Fibroblast of skin of abdomen (primary cell): ENCODE results near the gene SPATA31D4. TPM values are rescaled to one million over a fixed set of nuclear protein-coding genes. Genes with fewer than 3 reads are reported as not detected.
"Not testable (repeated sequence)": the region's sequence is repeated elsewhere in the genome, so short reads cannot be mapped to it uniquely, and the experiment has no call there.

Source experiments
- DNase-seq: peaks from one replicate; pipeline ENCODE4 v3.0.0-alpha.2; 2013
- polyA plus RNA-seq, 2 experiments: library from polyadenylated mRNA; unstranded; fragments of 120-200 nt; gene quantifications; one replicate each; pipeline ENCODE4 v1.2.1, GENCODE V29; 2013; ENCODE audit not compliant: insufficient read length in 2 of 2

The SPATA31D4 gene
- polyA plus RNA-seq (2013, experiment 1 of 2; ENCODE audit: insufficient read length) = not detected
- polyA plus RNA-seq (2013, experiment 2 of 2; ENCODE audit: insufficient read length) = not detected

GRCh38 chr9:81928305-81928704 lies at the start of gene SPATA31D4:
Gene SPATA31D4 (plus strand): TSS chr9:81928428. CDS start chr9:81928514, 86 bp downstream.
- not testable (repeated sequence) for DNase-seq

- no peak for DNase-seq
Observed at GRCh38 chr9:81878530-81878929, 49.7 kb upstream of the SPATA31D4 start.

GRCh38 chr9:81879501-81879916 lies 48.7 kb upstream of the SPATA31D4 start:
- no peak for DNase-seq

GRCh38 chr9:81885602-81886001 lies 42.6 kb upstream of the SPATA31D4 start:
- DNase-seq = no peak

GRCh38 chr9:81886665-81887064 lies 41.6 kb upstream of the SPATA31D4 start:
- DNase-seq = no peak

- DNase-seq = no peak
Observed at GRCh38 chr9:81890104-81890503, 38.1 kb upstream of the SPATA31D4 start.

GRCh38 chr9:81892440-81892839 lies 35.8 kb upstream of the SPATA31D4 start:
- DNase-seq = no peak

- no peak for DNase-seq
Observed at GRCh38 chr9:81893929-81894328, 34.3 kb upstream of the SPATA31D4 start.

GRCh38 chr9:81894891-81895290 lies 33.3 kb upstream of the SPATA31D4 start:
- no peak for DNase-seq

- DNase-seq = peak; percentile 52
Observed at GRCh38 chr9:81896070-81896469, 32.2 kb upstream of the SPATA31D4 start.

- no peak for DNase-seq
Observed at GRCh38 chr9:81898851-81899250, 29.4 kb upstream of the SPATA31D4 start.

- DNase-seq = peak; percentile 29
Observed at GRCh38 chr9:81902196-81902595, 26.0 kb upstream of the SPATA31D4 start.

- peak; percentile 55 for DNase-seq
Observed at GRCh38 chr9:81902626-81903025, 25.6 kb upstream of the SPATA31D4 start.

- DNase-seq = peak; percentile 81
Observed at GRCh38 chr9:81906671-81907070, 21.6 kb upstream of the SPATA31D4 start.

GRCh38 chr9:81912135-81912534 lies 16.1 kb upstream of the SPATA31D4 start:
- no peak for DNase-seq

- no peak for DNase-seq
Observed at GRCh38 chr9:81915801-81916505, 12.3 kb upstream of the SPATA31D4 start.

- DNase-seq = not testable (repeated sequence)
Observed at GRCh38 chr9:81918507-81918906, 9.7 kb upstream of the SPATA31D4 start.

GRCh38 chr9:81930147-81930546 lies 1.9 kb downstream of the SPATA31D4 start:
- not testable (repeated sequence) for DNase-seq

GRCh38 chr9:81933547-81933946 lies 5.3 kb downstream of the SPATA31D4 start:
- not testable (repeated sequence) for DNase-seq

GRCh38 chr9:81943393-81943792 lies 15.2 kb downstream of the SPATA31D4 start, which contains the start of gene SPATA31D3:
Gene SPATA31D3 (plus strand): TSS chr9:81943500. CDS start chr9:81943586, 86 bp downstream.
- not testable (repeated sequence) for DNase-seq

GRCh38 chr9:81948650-81949049 lies 20.4 kb downstream of the SPATA31D4 start:
- DNase-seq = not testable (repeated sequence)

- DNase-seq = no peak
Observed at GRCh38 chr9:81953096-81953495, 24.9 kb downstream of the SPATA31D4 start.

- no peak for DNase-seq
Observed at GRCh38 chr9:81955625-81956024, 27.4 kb downstream of the SPATA31D4 start.
